Fibroblast of skin of abdomen (primary cell): ENCODE data around the gene GPR173.

Experiments
- DNase-seq: peaks from one replicate; pipeline ENCODE4 v3.0.0-alpha.2; 2013

Gene GPR173

GRCh38 chrX:53071604-53072417 lies 23.2 kb downstream of the GPR173 start:
- peak; percentile 42 for DNase-seq

- DNase-seq, result no peak
Measured at GRCh38 chrX:53072418-53073114, 24.0 kb downstream of the GPR173 start.

- no peak for DNase-seq
Measured at GRCh38 chrX:53073115-53073586, 24.6 kb downstream of the GPR173 start.

GRCh38 chrX:53075011-53075410 lies 26.4 kb downstream of the GPR173 start:
- no peak for DNase-seq

GRCh38 chrX:53076671-53077070 lies 28.1 kb downstream of the GPR173 start:
- no peak for DNase-seq

- DNase-seq, result no peak
Measured at GRCh38 chrX:53077207-53078197, 28.9 kb downstream of the GPR173 start.

GRCh38 chrX:53078943-53079342 lies 30.4 kb downstream of the GPR173 start:
- DNase-seq, result no peak

DNA sequence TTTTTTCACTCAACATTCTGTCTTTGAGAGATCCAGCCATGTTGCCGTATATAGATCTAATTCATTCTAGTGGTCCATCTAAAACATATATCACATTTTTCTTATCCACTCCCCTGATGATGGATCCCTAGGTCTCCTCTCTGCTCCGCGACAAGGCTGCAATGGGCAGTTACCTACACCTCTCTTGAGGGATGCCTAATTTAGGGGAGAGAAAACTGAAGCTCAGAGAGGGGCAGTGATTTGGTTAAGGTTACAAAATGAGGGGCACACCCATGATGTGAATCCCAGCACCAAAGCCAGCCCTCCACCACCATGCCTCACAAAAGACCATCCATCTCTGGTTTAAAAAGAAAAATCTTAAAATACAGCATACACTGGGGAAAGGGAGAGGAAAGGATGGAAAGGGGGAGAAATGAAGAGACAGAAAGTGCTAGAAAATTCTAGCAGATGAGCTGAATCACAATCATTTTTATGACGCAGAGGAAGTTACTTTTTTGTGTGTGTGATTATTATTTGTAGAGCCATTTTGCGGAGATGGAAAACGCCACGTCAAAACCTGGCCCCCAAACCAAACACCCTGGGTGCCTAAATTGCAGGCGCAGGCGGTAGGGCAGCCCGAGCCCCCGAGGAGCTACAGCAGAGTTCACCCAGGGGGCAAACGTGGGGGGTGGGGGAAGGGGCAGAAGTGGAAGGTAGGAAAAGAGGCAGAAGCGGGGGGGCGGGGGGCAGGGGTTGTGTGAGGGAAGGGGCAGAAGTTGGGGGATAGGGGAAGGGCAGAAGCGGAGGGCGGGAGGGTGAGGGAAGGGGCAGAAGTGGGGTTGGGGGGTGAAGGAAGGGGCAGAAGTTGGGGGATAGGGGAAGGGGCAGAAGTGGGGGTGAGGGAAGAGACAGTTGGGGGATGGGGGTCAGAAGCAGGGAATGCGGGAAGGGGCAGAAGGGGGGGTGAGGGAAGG lies 32.3 kb downstream of the GPR173 start:
- no peak for DNase-seq

DNA sequence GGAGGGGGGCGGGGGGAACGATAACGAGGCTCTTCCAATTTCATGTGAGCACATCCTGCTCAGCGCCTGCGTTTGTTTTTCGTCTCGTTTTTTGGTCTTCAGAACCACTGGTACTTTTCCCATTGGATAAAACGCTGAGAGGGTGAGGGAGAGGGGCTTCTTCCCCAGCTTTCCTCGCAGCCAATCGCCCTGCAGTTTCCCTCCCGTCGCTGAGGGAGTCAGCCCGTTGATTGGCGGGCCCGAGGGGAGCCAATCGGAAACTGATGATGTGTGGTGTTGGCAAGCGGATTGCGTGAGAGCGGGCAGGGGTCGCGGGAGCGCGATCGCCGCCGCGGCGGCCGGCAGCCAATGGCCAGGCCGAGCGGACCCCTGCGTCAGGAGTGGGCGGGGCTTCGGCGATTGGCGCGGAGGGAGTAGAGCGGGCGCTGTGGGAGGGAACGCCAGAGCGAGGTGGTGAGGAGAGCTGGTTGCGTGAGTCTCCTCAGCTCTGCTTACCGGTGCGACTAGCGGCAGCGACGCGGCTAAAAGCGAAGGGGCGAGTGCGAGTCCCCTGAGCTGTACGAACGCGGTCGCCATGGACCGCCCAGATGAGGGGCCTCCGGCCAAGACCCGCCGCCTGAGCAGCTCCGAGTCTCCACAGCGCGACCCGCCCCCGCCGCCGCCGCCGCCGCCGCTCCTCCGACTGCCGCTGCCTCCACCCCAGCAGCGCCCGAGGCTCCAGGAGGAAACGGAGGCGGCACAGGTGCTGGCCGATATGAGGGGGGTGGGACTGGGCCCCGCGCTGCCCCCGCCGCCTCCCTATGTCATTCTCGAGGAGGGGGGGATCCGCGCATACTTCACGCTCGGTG lies 33.6 kb downstream of the GPR173 start, which contains the start of gene TSPYL2:
TSS of gene TSPYL2 (plus strand) at position 443 of the 848 bp plus-strand sequence. CDS start at position 575, 132 bp downstream.
- DNase-seq, result peak; percentile 99

DNA sequence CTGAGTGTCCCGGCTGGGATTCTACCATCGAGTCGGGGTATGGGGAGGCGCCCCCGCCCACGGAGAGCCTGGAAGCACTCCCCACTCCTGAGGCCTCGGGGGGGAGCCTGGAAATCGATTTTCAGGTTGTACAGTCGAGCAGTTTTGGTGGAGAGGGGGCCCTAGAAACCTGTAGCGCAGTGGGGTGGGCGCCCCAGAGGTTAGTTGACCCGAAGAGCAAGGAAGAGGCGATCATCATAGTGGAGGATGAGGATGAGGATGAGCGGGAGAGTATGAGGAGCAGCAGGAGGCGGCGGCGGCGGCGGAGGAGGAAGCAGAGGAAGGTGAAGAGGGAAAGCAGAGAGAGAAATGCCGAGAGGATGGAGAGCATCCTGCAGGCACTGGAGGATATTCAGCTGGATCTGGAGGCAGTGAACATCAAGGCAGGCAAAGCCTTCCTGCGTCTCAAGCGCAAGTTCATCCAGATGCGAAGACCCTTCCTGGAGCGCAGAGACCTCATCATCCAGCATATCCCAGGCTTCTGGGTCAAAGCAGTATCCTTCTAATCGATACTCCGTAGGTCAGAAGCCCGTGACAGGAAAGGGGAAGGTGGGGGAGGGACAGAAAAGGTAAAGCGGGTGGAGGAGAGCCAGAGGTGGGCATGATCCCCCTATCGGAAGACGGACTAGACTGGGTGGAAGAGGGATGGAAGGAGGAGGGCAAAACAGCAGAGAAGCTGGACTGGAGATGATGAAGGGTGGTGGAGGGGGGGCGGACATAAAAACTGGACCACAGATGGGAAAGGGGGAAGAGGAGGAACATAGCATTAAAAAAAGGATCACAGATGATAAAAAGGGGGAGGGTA lies 34.4 kb downstream of the GPR173 start:
- no peak for DNase-seq

GRCh38 chrX:53084043-53084570 lies 35.5 kb downstream of the GPR173 start:
- no peak for DNase-seq

DNA sequence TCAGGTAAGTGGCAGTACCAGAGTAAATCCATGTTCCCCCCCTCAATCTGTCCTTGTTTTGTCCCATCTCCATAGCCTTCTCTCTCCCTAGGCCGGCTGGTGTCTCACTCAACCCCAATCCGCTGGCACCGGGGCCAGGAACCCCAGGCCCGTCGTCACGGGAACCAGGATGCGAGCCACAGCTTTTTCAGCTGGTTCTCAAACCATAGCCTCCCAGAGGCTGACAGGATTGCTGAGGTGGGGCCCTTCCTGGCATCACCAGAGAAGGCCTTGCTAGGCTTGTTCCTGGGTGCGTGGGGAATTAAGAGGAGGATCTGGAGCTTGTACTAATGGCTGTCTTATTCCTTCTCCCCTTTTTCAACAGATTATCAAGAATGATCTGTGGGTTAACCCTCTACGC lies 36.3 kb downstream of the GPR173 start:
- no peak for DNase-seq

- DNase-seq, result no peak
Measured at GRCh38 chrX:53085661-53086229, 37.2 kb downstream of the GPR173 start.

DNA sequence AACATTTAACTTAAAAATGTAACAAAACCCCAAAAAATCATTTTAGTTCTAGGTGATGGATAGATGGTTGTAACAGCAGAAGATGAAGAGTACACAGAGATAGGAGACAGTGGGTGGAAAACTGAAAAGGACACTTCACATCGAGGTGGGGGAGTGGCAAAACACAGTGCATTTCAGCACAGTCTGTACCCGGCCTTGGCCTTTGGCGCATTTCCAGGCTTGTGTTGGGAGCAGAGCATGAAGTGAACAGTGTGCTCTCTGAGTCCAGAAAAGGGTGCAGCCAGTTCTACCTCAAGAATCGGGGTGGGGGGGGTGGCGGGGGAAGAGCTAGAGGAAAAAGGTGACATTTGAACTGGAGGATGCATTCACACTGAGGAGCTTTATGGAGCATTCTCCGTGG lies 37.9 kb downstream of the GPR173 start:
- DNase-seq, result no peak

DNA sequence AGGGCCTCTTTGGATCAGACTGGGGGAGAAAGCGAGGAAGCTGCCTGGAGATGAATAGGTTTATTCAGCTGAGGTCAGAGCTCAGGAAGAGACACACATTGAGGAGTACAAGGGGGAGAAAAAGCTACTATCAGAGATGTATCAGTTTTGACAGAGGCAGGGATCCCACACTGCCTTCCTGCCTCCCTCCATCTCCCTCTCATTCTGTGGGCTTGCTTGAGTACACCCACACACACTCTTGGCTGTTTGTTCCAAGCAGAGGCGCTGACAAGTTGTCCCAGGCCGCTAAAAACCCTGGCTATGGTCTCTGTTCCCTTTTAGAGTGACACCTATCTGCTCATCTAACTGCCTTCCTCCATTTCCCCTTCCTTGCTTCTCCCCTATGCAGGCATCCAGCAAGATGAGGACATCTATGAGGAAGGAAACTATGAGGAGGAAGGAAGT lies 38.8 kb downstream of the GPR173 start:
- no peak for DNase-seq

DNA sequence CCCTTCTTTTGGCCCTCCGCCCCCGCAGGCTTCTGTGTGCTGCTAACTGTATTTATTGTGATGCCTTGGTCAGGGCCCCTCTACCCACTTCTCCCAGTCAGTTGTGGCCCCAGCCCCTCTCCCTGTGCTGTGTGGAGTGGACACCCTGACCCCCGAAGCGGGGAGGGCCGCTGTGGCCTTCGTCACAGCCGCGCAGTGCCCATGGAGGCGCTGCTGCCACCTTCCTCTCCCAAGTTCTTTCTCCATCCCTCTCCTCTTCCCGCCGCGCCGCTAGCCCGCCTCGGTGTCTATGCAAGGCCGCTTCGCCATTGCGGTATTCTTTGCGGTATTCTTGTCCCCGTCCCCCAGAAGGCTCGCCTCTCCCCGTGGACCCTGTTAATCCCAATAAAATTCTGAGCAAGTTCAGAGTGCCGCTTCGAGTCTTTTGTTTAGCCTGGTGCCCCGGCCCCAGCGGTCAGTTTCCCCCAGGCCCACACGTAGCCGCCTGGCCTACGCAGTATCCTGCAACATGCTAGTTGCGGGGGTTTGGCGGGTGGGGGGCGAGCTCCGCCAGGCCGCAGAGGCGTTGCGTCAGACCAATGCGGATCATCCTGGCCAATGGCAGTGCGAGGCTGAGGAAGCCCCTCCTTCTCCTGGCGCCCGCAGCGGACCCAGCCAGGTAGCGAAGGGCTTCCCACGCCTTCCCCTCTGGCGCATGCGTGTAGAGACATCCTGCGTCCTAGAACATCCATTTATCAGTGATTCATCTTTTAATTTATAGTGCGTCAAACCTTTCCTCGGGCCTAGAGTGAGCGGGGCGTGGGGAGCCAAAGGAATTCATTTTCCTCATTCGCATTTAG lies 39.8 kb downstream of the GPR173 start:
- DNase-seq, result peak; percentile 82

- DNase-seq, result peak; percentile 59
Measured at GRCh38 chrX:53089224-53089842, 40.7 kb downstream of the GPR173 start.
